HEK293 (cell line): ENCODE measurements around the gene DYNLT1.
"Not testable (repeated sequence)": the region's sequence is repeated elsewhere in the genome, so short reads cannot be mapped to it uniquely, and the experiment has no call there.

Experiments used
- CTCF ChIA-PET: fragments of 350-600 bp; formaldehyde crosslinking; extraction: SDS; loops from one replicate; lab custom pipeline; 2021; ENCODE audit warnings: antibody characterized with exemption; lab: Yijun Ruan, JAX
- POLR2A ChIA-PET: fragments of 300-600 bp; formaldehyde crosslinking; extraction: SDS; loops from one replicate; lab custom pipeline; 2020; ENCODE audit warnings: antibody characterized with exemption, inconsistent platforms; lab: Yijun Ruan, JAX
- H3K27ac ChIP-seq: fragments of 200-500 bp; sonication (Bioruptor generic); 2 replicates; pipeline ENCODE4 v1.5.1; 2014; ENCODE audit warnings: low read depth, low read length, control low read depth, inconsistent platforms; ENCODE audit errors: extremely low read depth
- H3K36me3 ChIP-seq, 2 experiments: fragments of 200-500 bp in 1 of 2; sonication (Bioruptor generic) in 1 of 2; 1 replicate in 1 of 2; 2 replicates in 1 of 2; pipeline ENCODE4 v1.5.1; 2014 to 2017; ENCODE audit warnings: inconsistent platforms in 2 of 2, low read length in 2 of 2; ENCODE audit not compliant: control insufficient read depth in 2 of 2, insufficient read depth in 1 of 2
- H3K4me1 ChIP-seq: fragments of 200-500 bp; sonication (Bioruptor generic); 2 replicates; pipeline ENCODE4 v1.5.1; 2014; ENCODE audit warnings: mild to moderate bottlenecking, low read length, inconsistent platforms; ENCODE audit not compliant: control insufficient read depth, insufficient read depth
- H3K4me3 ChIP-seq: 2 replicates; pipeline ENCODE4 v1.5.1; 2011; ENCODE audit warnings: low read depth, mild to moderate bottlenecking, control low read depth, low read length, moderate library complexity
- H3K9me3 ChIP-seq: fragments of 200-500 bp; sonication (Bioruptor generic); 2 replicates; pipeline ENCODE4 v1.5.1; 2014; ENCODE audit warnings: low read depth, low read length, inconsistent platforms; ENCODE audit not compliant: control insufficient read depth, insufficient read depth
- KLF10 ChIP-seq: fragments of 450-650 bp; IDR thresholded peaks from 2 replicates; pipeline ENCODE4 v1.5.1; 2018; ENCODE audit warnings: missing biosample characterization, mild to moderate bottlenecking, missing genetic modification characterization
- KLF7 ChIP-seq: fragments of 450-650 bp; formaldehyde crosslinking; IDR thresholded peaks from 2 replicates; pipeline ENCODE4 v1.5.1; 2016; ENCODE audit warnings: missing biosample characterization, missing genetic modification characterization, borderline replicate concordance
- MEIS1 ChIP-seq: sonication (generic); formaldehyde crosslinking; IDR thresholded peaks from 2 replicates; pipeline ENCODE4 v1.8.1; 2022; ENCODE audit warnings: missing genetic modification reagents, mild to moderate bottlenecking, borderline replicate concordance
- PRDM1 ChIP-seq: fragments of 450-650 bp; formaldehyde crosslinking; IDR thresholded peaks from 2 replicates; pipeline ENCODE4; 2016; ENCODE audit warnings: missing biosample characterization, missing genetic modification characterization
- ZBTB48 ChIP-seq: fragments of 450-650 bp; formaldehyde crosslinking; IDR thresholded peaks from 2 replicates; pipeline ENCODE4 v1.5.1; 2016; ENCODE audit warnings: missing biosample characterization, missing genetic modification characterization
- ZFP3 ChIP-seq: fragments of 450-650 bp; formaldehyde crosslinking; IDR thresholded peaks from 2 replicates; pipeline ENCODE4 v1.5.1; 2016; ENCODE audit warnings: low read depth, missing biosample characterization, missing genetic modification characterization
- ZNF221 ChIP-seq: fragments of 450-650 bp; formaldehyde crosslinking; IDR thresholded peaks from 2 replicates; pipeline ENCODE4 v1.5.1; 2017; ENCODE audit warnings: missing biosample characterization, missing genetic modification characterization, borderline replicate concordance
- ZNF394 ChIP-seq: fragments of 450-650 bp; formaldehyde crosslinking; IDR thresholded peaks from 2 replicates; pipeline ENCODE4 v1.5.1; 2016; ENCODE audit warnings: missing biosample characterization, missing genetic modification characterization, mild to moderate bottlenecking, moderate library complexity, borderline replicate concordance
- ZNF423 ChIP-seq: fragments of 450-650 bp; formaldehyde crosslinking; IDR thresholded peaks from 2 replicates; pipeline ENCODE4 v1.5.1; 2016; ENCODE audit warnings: missing biosample characterization, missing genetic modification characterization
- ZNF555 ChIP-seq: fragments of 450-650 bp; formaldehyde crosslinking; conservative IDR thresholded peaks from 2 replicates; pipeline ENCODE4 v1.5.1; 2017; ENCODE audit warnings: missing biosample characterization, mild to moderate bottlenecking, missing genetic modification characterization, inconsistent platforms
- ZNF621 ChIP-seq: fragments of 450-650 bp; formaldehyde crosslinking; IDR thresholded peaks from 2 replicates; pipeline ENCODE4 v1.5.1; 2017; ENCODE audit warnings: missing biosample characterization, missing genetic modification characterization
- ZNF623 ChIP-seq: fragments of 450-650 bp; formaldehyde crosslinking; IDR thresholded peaks from 2 replicates; pipeline ENCODE4 v1.5.1; 2016; ENCODE audit warnings: missing biosample characterization, missing genetic modification characterization
- ZNF624 ChIP-seq: fragments of 450-650 bp; formaldehyde crosslinking; IDR thresholded peaks from 2 replicates; pipeline ENCODE4 v1.5.1; 2017; ENCODE audit warnings: missing biosample characterization, missing genetic modification characterization
- ZNF768 ChIP-seq: fragments of 450-650 bp; formaldehyde crosslinking; IDR thresholded peaks from 2 replicates; pipeline ENCODE4 v1.5.1; 2018; ENCODE audit warnings: missing biosample characterization, mild to moderate bottlenecking, missing genetic modification characterization
- ZNF776 ChIP-seq: fragments of 450-650 bp; formaldehyde crosslinking; IDR thresholded peaks from 2 replicates; pipeline ENCODE4 v1.5.0; 2017; ENCODE audit warnings: missing biosample characterization, missing genetic modification characterization, borderline replicate concordance
- ZNF830 ChIP-seq: fragments of 450-650 bp; IDR thresholded peaks from 2 replicates; pipeline ENCODE4 v1.5.0; 2018; ENCODE audit warnings: missing biosample characterization, missing genetic modification characterization, low read depth, mild to moderate bottlenecking, moderate library complexity
- TF ChIP-seq, protein P1 (sequence below): fragments of 450-650 bp; formaldehyde crosslinking; IDR thresholded peaks from 2 replicates; pipeline ENCODE4 v1.5.1; 2016; ENCODE audit warnings: missing biosample characterization, missing genetic modification characterization, borderline replicate concordance
- TF ChIP-seq, protein P2 (sequence below): sonication (generic); formaldehyde crosslinking; IDR thresholded peaks from 2 replicates; pipeline ENCODE4 v1.8.1; 2022; ENCODE audit warnings: mild to moderate bottlenecking, moderate library complexity, missing genetic modification reagents
- TF ChIP-seq, protein P3 (sequence below): fragments of 450-650 bp; formaldehyde crosslinking; IDR thresholded peaks from 2 replicates; pipeline ENCODE4 v1.5.1; 2016; ENCODE audit warnings: missing biosample characterization, missing genetic modification characterization, borderline replicate concordance

The DYNLT1 gene

DNA sequence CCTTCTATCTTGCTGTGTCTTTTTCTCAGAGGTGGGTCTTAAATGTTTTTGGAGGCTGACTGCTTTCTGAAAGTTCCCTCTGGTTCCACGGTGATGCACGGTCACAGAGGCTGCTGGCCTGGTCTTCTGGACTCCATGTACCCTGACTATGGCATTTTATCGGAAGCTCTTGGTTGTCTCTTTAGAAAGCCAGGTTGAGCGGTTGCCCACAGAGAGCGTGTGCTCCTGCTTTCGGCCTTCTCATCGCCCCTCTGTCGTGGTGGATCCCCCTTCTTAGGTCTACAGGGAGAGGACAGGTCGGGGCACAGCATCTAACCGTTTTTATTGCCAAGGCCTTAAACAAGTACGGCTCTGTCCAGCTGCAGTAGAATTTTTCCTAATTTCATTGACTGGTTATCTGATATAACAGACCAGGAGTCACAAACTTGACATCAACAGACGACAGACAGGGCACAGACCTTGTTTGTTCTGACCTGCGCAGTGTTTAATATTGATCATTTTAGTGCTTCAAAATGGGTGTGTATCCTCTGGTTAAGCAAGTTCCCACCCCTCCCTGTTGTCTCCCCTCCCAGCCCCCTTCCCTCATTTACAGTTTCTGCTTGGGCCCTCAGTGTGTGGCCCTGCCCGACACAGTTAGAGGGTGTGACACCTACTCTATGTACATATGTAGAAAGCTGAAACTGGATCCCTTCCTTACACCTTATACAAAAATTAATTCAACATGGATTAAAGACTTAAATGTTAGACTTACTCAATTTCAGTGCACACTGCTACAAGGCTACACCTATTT lies 30.0 kb upstream of the DYNLT1 start (continued):
- TF ChIP-seq, protein P1, sequence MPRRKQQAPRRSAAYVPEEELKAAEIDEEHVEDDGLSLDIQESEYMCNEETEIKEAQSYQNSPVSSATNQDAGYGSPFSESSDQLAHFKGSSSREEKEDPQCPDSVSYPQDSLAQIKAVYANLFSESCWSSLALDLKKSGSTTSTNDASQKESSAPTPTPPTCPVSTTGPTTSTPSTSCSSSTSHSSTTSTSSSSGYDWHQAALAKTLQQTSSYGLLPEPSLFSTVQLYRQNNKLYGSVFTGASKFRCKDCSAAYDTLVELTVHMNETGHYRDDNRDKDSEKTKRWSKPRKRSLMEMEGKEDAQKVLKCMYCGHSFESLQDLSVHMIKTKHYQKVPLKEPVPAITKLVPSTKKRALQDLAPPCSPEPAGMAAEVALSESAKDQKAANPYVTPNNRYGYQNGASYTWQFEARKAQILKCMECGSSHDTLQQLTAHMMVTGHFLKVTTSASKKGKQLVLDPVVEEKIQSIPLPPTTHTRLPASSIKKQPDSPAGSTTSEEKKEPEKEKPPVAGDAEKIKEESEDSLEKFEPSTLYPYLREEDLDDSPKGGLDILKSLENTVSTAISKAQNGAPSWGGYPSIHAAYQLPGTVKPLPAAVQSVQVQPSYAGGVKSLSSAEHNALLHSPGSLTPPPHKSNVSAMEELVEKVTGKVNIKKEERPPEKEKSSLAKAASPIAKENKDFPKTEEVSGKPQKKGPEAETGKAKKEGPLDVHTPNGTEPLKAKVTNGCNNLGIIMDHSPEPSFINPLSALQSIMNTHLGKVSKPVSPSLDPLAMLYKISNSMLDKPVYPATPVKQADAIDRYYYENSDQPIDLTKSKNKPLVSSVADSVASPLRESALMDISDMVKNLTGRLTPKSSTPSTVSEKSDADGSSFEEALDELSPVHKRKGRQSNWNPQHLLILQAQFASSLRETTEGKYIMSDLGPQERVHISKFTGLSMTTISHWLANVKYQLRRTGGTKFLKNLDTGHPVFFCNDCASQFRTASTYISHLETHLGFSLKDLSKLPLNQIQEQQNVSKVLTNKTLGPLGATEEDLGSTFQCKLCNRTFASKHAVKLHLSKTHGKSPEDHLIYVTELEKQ (tag by site-specific recombination) = no peak
- TF ChIP-seq ZNF830 (tag by site-specific recombination) (no peak), ZNF394 (no peak), ZNF221 (tag by site-specific recombination) (no peak), KLF7 (no peak), PRDM1 (tag by site-specific recombination) (no peak), KLF10 (tag by site-specific recombination) (no peak), ZNF555 (no peak)
- TF ChIP-seq, protein P2, sequence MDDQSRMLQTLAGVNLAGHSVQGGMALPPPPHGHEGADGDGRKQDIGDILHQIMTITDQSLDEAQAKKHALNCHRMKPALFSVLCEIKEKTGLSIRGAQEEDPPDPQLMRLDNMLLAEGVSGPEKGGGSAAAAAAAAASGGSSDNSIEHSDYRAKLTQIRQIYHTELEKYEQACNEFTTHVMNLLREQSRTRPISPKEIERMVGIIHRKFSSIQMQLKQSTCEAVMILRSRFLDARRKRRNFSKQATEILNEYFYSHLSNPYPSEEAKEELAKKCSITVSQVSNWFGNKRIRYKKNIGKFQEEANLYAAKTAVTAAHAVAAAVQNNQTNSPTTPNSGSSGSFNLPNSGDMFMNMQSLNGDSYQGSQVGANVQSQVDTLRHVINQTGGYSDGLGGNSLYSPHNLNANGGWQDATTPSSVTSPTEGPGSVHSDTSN (CRISPR knock-in tag) = no peak

DNA sequence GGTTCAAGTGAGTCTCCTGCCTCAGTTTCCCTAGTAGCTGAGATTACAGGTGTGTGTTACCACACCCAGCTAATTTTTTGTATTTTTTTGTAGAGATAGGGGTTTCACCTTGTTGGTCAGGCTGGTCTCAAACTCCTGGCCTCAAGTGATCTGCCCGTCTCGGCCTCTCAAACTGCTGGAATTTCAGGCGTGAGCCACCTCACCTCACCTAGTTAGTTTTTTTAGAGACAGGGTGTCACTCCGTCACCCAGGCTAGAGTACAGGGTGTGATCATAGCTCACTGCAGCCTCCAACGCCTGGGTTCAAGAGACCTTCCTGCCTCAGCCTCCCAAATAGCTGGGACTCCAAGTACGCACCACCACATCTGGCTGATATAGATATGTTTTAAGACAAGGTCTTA lies 28.2 kb upstream of the DYNLT1 start:
- TF ChIP-seq ZNF768 (no peak), MEIS1 (CRISPR knock-in tag) (no peak), ZBTB48 (no peak), ZNF623 (no peak), ZNF776 (no peak), ZNF624 (tag by site-specific recombination) (no peak), ZNF621 (tag by site-specific recombination) (no peak), ZNF423 (tag by site-specific recombination) (no peak), ZFP3 (tag by site-specific recombination) (no peak)
- TF ChIP-seq, protein P3, sequence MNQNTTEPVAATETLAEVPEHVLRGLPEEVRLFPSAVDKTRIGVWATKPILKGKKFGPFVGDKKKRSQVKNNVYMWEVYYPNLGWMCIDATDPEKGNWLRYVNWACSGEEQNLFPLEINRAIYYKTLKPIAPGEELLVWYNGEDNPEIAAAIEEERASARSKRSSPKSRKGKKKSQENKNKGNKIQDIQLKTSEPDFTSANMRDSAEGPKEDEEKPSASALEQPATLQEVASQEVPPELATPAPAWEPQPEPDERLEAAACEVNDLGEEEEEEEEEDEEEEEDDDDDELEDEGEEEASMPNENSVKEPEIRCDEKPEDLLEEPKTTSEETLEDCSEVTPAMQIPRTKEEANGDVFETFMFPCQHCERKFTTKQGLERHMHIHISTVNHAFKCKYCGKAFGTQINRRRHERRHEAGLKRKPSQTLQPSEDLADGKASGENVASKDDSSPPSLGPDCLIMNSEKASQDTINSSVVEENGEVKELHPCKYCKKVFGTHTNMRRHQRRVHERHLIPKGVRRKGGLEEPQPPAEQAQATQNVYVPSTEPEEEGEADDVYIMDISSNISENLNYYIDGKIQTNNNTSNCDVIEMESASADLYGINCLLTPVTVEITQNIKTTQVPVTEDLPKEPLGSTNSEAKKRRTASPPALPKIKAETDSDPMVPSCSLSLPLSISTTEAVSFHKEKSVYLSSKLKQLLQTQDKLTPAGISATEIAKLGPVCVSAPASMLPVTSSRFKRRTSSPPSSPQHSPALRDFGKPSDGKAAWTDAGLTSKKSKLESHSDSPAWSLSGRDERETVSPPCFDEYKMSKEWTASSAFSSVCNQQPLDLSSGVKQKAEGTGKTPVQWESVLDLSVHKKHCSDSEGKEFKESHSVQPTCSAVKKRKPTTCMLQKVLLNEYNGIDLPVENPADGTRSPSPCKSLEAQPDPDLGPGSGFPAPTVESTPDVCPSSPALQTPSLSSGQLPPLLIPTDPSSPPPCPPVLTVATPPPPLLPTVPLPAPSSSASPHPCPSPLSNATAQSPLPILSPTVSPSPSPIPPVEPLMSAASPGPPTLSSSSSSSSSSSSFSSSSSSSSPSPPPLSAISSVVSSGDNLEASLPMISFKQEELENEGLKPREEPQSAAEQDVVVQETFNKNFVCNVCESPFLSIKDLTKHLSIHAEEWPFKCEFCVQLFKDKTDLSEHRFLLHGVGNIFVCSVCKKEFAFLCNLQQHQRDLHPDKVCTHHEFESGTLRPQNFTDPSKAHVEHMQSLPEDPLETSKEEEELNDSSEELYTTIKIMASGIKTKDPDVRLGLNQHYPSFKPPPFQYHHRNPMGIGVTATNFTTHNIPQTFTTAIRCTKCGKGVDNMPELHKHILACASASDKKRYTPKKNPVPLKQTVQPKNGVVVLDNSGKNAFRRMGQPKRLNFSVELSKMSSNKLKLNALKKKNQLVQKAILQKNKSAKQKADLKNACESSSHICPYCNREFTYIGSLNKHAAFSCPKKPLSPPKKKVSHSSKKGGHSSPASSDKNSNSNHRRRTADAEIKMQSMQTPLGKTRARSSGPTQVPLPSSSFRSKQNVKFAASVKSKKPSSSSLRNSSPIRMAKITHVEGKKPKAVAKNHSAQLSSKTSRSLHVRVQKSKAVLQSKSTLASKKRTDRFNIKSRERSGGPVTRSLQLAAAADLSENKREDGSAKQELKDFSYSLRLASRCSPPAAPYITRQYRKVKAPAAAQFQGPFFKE (tag by site-specific recombination) = no peak
- CTCF ChIA-PET = interaction anchor here (1.2 to 1.6 kb wide), 3 partner anchors 18 to 458 kb away, joined by 5 to 7 read pairs (median 6); no protein-coding TSS in a partner anchor

DNA sequence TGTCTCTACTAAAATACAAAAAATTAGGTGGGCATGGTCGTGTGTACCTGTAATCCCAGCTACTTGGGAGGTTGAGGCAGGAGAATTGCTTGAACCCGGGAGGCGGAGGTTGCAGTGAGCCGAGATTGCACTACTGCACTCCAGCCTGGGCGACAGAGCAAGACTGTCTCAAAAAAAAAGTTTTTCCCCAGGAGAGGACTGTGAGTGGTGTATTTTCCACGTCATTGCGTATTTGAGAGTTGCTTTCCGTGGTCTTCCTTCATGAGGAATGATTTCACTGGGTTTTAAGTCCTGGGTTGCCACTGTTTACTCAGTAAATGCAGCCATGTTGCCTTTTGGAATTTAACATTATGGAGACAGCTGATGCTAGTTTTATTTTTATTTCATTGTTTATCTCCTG lies 27.6 kb upstream of the DYNLT1 start:
- H3K4me1 ChIP-seq, H3K27ac ChIP-seq, H3K4me3 ChIP-seq, H3K9me3 ChIP-seq, H3K36me3 ChIP-seq: not testable (repeated sequence)
- CTCF ChIA-PET = interaction anchor here (1.2 to 2.0 kb wide), 4 partner anchors 13 to 457 kb away, joined by 5 to 7 read pairs (median 6); no protein-coding TSS in a partner anchor
- POLR2A ChIA-PET = interaction anchor here (0.6 to 0.7 kb wide), 2 partner anchors 19 to 441 kb away, joined by 3 to 4 read pairs; no protein-coding TSS in a partner anchor

More for the DNA sequence above, 28.2 kb upstream of the DYNLT1 start:
- POLR2A ChIA-PET = no interaction called here
- H3K4me1 ChIP-seq = no peaks in the 10 kb centered on the region
- no peak overlapping the region for H3K27ac ChIP-seq
- no peaks in the 10 kb centered on the region for H3K36me3 ChIP-seq
- no peaks in the 10 kb centered on the region for H3K9me3 ChIP-seq
- no peak overlapping the region for H3K4me3 ChIP-seq
